Measurements from ENCODE around the gene USP11.

Gene USP11

DNA sequence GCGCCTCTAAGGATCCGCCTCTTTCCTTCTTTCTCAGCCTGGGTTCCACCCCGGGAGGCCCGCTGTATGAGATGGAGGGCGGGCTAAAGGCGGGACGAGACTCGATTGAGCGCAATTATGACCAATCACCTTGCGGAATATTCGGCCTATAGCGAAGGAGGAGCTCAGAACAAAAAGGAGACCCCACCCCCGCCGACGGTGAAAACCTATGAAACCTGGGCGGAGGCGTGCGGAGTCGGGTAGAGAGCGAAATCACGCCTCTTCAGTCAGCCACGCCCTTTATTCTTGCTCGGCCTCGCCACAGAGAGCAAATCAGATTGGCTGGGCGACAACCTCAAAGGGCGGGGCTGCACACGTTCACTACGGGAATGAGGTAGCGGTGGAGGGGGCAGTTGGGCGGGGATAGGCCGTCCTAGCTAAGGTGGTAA, 14.9 kb upstream of the USP11 start:
- TF ChIP-seq TRIM28 (IDR thresholded peaks at IDR 0.05; ENCODE audit: borderline replicate concordance, low read length) (0 out of 2 replicates have a peak, but pooled peaks have one; percentile 16), SP3 (tag by site-specific recombination; IDR thresholded peaks at IDR 0.05) (peak; percentile 93), GLIS1 (tag by site-specific recombination; IDR thresholded peaks at IDR 0.05) (peak; percentile 71), ZNF521 (tag by site-specific recombination; IDR thresholded peaks at IDR 0.05) (no peak), TCF7L2 (IDR thresholded peaks at IDR 0.05; ENCODE audit: borderline replicate concordance, low read depth, low read length) (peak; percentile 40), EGR2 (tag by site-specific recombination; IDR thresholded peaks at IDR 0.05; ENCODE audit: low read depth) (peak; percentile 66), KLF1 (tag by site-specific recombination; IDR thresholded peaks at IDR 0.05) (peak; percentile 87), ZFHX2 (tag by site-specific recombination; conservative IDR thresholded peaks at IDR 0.05) (peak; percentile 64), ZNF140 (tag by site-specific recombination; IDR thresholded peaks at IDR 0.05) (no peak), SP2 (tag by site-specific recombination; IDR thresholded peaks at IDR 0.05) (peak; percentile 93), GLIS2 (tag by site-specific recombination; IDR thresholded peaks at IDR 0.05) (peak; percentile 93), ZNF776 (tag by site-specific recombination; IDR thresholded peaks at IDR 0.05; ENCODE audit: borderline replicate concordance) (no peak), KLF9 (tag by site-specific recombination; IDR thresholded peaks at IDR 0.05; ENCODE audit: low read depth) (peak; percentile 75; the same call in 1 of the 2 replicates)
- TF ChIP-seq, protein P1, sequence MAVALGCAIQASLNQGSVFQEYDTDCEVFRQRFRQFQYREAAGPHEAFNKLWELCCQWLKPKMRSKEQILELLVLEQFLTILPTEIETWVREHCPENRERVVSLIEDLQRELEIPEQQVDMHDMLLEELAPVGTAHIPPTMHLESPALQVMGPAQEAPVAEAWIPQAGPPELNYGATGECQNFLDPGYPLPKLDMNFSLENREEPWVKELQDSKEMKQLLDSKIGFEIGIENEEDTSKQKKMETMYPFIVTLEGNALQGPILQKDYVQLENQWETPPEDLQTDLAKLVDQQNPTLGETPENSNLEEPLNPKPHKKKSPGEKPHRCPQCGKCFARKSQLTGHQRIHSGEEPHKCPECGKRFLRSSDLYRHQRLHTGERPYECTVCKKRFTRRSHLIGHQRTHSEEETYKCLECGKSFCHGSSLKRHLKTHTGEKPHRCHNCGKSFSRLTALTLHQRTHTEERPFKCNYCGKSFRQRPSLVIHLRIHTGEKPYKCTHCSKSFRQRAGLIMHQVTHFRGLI (tag by site-specific recombination; IDR thresholded peaks at IDR 0.05): no peak
- peak overlapping the region; percentile 99 for H3K27ac ChIP-seq (ENCODE audit: extremely low read depth, low read depth, low read length)
- ChIA-PET POLR2A (interaction anchor here (0.5 to 4.6 kb wide), 26 partner anchors 8 to 1701 kb away, joined by 3 to 124 read pairs (median 5); partner anchors contain the start of genes ELK1, NDUFB11, RBM10 and USP11), CTCF (interaction anchor here (1.0 kb wide), 1 partner anchor 167 kb away, joined by 4 read pairs; no protein-coding TSS in a partner anchor)
- peak overlapping the region; percentile 87 for H3K4me3 ChIP-seq (ENCODE audit: low read depth, low read length)
- no peaks in the 10 kb centered on the region for H3K9me3 ChIP-seq (ENCODE audit: control insufficient read depth, insufficient read depth, low read depth, low read length)
- H3K4me1 ChIP-seq (ENCODE audit: control insufficient read depth, insufficient read depth, low read length): peaks cover 11% of the 10 kb centered on the region; the same call in 1 of the 2 replicates
- peaks cover 41 to 72% of the 10 kb centered on the region in 2 experiments for H3K36me3 ChIP-seq (ENCODE audit: control insufficient read depth in 2 of 2, insufficient read depth in 1 of 2, low read length in 2 of 2)

DNA sequence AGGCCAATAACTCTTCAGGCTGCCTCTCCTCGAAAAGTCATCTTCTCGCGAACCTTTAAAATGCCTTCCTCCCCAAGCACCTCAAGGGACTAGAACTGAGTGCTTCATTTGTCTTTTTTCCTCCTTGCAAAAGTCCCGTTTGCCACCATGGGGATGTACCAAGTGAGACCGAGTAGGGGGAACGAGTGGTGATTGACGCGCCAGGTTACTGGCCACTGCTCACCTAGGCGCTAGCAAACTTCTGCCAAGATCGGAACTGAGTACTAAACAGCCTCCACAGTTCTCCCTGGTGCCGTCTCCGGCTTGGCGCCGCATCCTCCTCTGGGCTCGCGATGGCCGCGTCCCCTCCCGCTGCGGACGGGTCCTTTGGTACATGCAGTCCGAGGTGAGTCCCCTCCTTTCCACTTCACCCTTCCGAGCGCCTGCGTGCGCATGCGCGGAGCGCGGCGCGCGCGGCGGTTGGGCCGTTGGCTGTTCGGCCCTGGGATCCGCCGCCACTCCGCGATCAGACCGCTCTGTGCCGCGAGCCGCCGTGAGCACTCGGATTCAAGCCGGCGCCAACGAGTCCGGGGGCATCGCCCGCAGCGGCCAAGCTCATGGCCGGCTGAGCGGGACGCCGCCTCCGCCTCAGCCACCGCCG, 14.4 kb upstream of the USP11 start, which contains the start of gene CDK16:
TSS of gene CDK16 (plus strand) at position 402 of the 640 bp plus-strand sequence. CDS start 4,877 bp downstream, outside the sequence.
- Histone ChIP-seq H3K36me3 (ENCODE audit: control insufficient read depth in 2 of 2, insufficient read depth in 1 of 2, low read length in 2 of 2) (peaks cover 36 to 72% of the 10 kb centered on the region in 2 experiments), H3K27ac (ENCODE audit: extremely low read depth, low read depth, low read length) (peak within 1 kb of the TSS; percentile 99)
- POLR2A ChIA-PET: interaction anchor here (0.5 to 4.6 kb wide), 29 partner anchors 8 to 1920 kb away, joined by 3 to 124 read pairs (median 5); partner anchors contain the start of genes ELK1, NDUFB11, RBM10 and USP11
- TF ChIP-seq ZSCAN23 (tag by site-specific recombination; IDR thresholded peaks at IDR 0.05) (peak; percentile 74; the same call in 1 of the 2 replicates), GLI4 (tag by site-specific recombination; IDR thresholded peaks at IDR 0.05) (no peak), GFI1B (tag by site-specific recombination; IDR thresholded peaks at IDR 0.05) (peak; percentile 29; the same call in 1 of the 2 replicates), ZNF548 (tag by site-specific recombination; IDR thresholded peaks at IDR 0.05) (0 out of 2 replicates have a peak, but pooled peaks have one; percentile 41), ZNF266 (tag by site-specific recombination; IDR thresholded peaks at IDR 0.05; ENCODE audit: low read depth) (no peak)
- TF ChIP-seq, protein P2, sequence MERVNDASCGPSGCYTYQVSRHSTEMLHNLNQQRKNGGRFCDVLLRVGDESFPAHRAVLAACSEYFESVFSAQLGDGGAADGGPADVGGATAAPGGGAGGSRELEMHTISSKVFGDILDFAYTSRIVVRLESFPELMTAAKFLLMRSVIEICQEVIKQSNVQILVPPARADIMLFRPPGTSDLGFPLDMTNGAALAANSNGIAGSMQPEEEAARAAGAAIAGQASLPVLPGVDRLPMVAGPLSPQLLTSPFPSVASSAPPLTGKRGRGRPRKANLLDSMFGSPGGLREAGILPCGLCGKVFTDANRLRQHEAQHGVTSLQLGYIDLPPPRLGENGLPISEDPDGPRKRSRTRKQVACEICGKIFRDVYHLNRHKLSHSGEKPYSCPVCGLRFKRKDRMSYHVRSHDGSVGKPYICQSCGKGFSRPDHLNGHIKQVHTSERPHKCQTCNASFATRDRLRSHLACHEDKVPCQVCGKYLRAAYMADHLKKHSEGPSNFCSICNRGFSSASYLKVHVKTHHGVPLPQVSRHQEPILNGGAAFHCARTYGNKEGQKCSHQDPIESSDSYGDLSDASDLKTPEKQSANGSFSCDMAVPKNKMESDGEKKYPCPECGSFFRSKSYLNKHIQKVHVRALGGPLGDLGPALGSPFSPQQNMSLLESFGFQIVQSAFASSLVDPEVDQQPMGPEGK (tag by site-specific recombination; IDR thresholded peaks at IDR 0.05): peak; percentile 65
- TF ChIP-seq, protein P3, sequence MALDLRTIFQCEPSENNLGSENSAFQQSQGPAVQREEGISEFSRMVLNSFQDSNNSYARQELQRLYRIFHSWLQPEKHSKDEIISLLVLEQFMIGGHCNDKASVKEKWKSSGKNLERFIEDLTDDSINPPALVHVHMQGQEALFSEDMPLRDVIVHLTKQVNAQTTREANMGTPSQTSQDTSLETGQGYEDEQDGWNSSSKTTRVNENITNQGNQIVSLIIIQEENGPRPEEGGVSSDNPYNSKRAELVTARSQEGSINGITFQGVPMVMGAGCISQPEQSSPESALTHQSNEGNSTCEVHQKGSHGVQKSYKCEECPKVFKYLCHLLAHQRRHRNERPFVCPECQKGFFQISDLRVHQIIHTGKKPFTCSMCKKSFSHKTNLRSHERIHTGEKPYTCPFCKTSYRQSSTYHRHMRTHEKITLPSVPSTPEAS (tag by site-specific recombination; IDR thresholded peaks at IDR 0.05): 0 out of 2 replicates have a peak, but pooled peaks have one; percentile 37
- TF ChIP-seq, protein P4, sequence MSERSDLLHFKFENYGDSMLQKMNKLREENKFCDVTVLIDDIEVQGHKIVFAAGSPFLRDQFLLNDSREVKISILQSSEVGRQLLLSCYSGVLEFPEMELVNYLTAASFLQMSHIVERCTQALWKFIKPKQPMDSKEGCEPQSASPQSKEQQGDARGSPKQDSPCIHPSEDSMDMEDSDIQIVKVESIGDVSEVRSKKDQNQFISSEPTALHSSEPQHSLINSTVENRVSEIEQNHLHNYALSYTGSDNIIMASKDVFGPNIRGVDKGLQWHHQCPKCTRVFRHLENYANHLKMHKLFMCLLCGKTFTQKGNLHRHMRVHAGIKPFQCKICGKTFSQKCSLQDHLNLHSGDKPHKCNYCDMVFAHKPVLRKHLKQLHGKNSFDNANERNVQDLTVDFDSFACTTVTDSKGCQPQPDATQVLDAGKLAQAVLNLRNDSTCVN (tag by site-specific recombination; optimal IDR thresholded peaks at IDR 0.05): peak; percentile 65
- TF ChIP-seq, protein P5, sequence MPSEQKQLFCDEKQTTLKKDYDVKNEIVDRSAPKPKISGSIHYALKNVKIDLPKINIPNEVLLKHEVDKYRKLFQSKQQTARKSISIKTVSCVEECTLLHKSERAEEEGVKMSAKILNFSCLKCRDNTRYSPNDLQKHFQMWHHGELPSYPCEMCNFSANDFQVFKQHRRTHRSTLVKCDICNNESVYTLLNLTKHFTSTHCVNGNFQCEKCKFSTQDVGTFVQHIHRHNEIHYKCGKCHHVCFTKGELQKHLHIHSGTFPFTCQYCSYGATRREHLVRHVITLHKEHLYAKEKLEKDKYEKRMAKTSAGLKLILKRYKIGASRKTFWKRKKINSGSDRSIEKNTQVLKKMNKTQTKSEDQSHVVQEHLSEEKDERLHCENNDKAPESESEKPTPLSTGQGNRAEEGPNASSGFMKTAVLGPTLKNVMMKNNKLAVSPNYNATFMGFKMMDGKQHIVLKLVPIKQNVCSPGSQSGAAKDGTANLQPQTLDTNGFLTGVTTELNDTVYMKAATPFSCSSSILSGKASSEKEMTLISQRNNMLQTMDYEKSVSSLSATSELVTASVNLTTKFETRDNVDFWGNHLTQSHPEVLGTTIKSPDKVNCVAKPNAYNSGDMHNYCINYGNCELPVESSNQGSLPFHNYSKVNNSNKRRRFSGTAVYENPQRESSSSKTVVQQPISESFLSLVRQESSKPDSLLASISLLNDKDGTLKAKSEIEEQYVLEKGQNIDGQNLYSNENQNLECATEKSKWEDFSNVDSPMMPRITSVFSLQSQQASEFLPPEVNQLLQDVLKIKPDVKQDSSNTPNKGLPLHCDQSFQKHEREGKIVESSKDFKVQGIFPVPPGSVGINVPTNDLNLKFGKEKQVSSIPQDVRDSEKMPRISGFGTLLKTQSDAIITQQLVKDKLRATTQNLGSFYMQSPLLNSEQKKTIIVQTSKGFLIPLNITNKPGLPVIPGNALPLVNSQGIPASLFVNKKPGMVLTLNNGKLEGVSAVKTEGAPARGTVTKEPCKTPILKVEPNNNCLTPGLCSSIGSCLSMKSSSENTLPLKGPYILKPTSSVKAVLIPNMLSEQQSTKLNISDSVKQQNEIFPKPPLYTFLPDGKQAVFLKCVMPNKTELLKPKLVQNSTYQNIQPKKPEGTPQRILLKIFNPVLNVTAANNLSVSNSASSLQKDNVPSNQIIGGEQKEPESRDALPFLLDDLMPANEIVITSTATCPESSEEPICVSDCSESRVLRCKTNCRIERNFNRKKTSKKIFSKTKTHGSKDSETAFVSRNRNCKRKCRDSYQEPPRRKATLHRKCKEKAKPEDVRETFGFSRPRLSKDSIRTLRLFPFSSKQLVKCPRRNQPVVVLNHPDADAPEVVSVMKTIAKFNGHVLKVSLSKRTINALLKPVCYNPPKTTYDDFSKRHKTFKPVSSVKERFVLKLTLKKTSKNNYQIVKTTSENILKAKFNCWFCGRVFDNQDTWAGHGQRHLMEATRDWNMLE (tag by site-specific recombination; conservative IDR thresholded peaks at IDR 0.05; ENCODE audit: low read depth): peak; percentile 35; the same call in 1 of the 2 replicates

More for the DNA sequence above, 14.4 kb upstream of the USP11 start, which contains the start of gene CDK16:
- Histone ChIP-seq H3K9me3 (ENCODE audit: control insufficient read depth, insufficient read depth, low read depth, low read length) (no peaks in the 10 kb centered on the region), H3K4me1 (ENCODE audit: control insufficient read depth, insufficient read depth, low read length) (peaks cover 11% of the 10 kb centered on the region; the same call in 1 of the 2 replicates), H3K4me3 (ENCODE audit: low read depth, low read length) (peak within 1 kb of the TSS; percentile 87)
- CTCF ChIA-PET: interaction anchor here (1.0 kb wide), 1 partner anchor 166 kb away, joined by 4 read pairs; no protein-coding TSS in a partner anchor
